CD4-positive, alpha-beta T cell treated with Interleukin-6 at 100 ng/mL for 8 hours (primary cell): ENCODE results near the gene EXD3.

ENCODE experiments used
- DNase-seq: peaks from one replicate; pipeline ENCODE4 v3.0.0-alpha.2; 2020; ENCODE audit warnings: mixed read lengths, low spot score

The EXD3 gene

DNA sequence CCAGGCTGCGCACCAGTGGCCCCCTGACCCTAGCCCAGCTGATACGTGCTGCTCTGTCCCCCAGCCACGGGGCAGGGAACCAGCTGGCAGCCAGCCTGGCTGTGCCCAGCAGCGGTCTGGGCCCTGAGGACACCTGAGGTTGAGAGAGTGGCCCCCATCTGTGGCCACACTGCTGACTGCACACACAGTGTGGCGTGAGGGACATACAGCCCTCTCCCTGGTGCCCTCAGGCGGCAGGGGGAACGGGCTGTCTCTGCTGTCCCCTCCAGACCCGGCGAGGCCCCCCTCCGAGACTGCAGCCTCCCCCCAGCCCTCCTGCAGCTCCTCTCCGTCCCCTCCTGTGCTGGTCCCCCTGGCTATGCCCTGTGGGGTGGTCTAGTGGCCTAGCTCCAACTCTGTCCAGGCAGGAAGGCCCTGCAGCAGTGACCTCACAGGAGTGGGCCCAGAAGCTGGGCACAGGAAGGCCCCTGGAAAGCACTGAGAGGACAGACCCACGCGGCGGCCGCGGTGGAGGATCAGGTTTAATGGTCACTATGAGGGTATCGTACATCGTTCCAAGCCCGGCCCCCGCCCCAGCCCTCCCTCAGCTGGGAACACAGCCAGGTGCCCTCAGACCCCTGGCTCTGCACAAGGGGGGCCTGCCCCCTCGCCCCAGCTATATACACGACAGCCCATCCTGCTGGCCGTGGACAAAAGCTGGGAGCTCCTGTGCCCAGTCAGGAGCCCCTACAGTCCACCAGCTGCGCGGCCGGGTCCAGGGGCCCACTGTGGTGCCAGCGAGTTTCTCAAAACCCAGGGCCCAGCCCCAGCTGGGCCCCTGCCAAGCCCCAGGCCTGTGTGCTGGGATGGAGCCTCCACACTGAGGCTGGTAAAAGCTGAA lies 25.0 kb upstream of the EXD3 start:
- no peak for DNase-seq

DNA sequence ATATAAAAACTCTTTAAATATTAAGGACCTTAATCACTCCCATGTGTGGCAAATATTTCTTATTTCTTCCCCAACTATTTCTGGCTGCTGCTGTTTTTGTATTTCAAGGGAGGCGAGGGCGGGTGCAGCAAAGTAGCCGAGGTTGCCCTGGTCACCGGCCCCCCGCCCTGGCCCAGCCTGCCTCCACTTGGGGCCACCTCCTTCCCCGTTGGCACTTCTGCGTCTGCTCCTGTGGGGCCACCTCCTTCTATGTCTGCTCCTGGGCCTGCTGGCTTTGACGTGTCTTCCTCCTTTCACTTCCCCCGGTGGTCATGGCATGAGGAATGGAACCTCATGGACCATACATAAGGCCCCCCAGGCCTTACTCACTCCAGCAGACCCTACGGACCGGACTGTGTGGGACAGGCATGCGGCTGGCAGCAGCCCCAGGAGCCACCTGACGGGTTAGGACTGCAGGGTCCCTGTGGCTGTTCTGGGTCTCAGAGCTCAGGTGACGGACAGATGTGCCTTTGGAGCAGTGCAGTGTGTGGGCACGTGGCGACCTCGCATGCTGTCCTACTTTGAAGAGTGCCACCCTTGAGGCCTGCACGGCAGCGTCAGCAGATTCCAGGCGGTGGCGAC lies 24.0 kb upstream of the EXD3 start:
- DNase-seq, result no peak

DNA sequence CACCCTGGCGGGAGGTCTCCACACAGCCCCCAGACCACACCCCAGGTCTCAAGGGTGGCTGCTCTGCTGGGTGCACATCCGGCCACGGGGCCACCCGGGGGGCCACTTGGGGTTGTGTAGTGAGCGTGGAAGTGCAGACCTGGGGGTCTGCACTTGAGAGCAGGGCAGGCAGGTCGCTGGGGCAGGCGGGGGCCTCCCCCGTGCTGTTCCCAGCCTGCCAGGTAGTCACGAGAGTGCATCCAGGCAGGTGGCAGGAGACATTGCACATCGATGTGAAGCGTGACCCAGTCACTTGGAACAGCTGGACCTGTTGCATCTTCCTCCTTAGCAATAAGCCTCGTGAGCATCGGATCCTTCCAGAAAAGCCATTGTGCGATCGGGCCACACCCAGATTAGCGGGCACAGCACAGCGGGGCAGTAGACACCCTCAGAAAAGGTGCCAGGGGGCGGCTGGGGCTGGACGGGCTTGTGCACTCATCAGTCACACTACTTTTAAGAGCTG lies 23.0 kb upstream of the EXD3 start:
- DNase-seq, result no peak

DNA sequence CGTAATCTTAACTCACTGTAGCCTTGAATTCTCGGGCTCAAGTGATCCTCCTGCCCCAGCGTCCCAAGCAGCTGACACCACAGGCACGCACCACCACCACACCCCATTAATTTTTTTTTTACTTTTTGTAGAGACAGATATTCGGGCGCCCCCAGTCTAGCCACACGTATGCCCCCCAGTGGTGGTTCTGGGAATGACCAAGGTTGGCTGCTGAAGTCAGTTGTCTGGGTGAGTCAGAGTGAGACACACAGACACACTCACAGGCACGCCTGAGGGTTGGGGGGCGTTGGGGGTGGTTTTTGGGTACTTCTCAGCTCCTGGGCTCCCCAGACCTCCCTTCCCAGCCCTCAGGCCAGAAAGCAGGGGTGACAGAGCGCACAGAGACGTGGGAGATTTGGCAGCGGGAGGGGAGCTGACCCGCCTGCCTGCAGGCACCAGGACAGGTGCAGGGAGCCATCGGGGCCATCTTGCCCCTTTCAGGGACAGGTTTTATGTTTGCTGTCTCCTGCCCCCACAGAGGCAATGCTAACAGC lies 22.4 kb upstream of the EXD3 start:
- DNase-seq, result peak; percentile 81

DNA sequence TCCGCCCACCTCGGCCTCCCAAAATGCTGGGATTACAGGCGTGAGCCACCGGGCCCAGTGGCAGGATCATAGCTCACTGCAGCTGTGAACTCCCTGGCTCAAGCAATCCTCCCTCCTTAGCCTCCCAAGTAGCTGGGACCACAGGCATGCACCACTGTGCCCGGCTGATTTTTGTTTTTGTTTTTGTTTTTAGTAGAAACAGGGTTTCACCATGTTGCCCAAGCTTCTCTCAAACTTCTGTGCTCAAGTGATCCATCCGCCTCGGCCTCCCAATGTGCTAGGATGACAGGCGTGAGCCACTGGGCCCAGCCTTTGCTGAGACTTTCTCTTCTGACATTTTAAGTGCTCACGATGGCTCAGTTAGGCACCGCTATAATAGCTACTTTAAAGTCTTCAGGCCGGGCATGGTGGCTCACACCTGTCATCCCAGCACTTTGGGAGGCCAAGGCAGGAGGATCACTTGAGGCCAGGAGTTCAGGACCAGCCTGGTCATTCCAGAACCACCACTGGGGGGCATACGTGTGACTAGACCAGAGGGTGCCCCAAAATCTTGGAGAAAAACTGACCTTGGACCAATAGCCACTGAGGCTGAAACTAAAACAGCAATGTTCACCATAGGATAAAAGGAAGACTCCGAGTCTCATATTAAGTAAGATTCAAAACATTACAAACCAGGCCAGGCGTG lies 21.3 kb upstream of the EXD3 start:
- no peak for DNase-seq

DNA sequence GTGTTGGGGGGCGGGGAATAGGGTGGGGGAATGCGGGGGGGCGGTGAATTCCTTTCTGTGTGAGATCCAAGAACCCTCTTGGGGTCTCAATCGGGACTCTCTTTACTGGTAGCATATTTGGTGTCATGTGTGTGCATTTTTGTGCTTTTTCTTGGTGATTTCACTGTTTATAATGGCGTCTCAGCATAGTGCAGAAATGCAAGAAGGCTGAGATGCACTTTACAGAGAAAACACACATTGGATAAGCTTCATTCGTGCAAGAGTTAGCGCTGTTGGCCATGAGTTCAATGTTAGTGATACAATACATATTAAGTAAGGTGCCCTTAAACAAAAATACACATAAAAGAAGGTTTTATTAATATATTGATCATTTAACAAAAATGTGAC lies 19.0 kb upstream of the EXD3 start:
- DNase-seq, result no peak

DNA sequence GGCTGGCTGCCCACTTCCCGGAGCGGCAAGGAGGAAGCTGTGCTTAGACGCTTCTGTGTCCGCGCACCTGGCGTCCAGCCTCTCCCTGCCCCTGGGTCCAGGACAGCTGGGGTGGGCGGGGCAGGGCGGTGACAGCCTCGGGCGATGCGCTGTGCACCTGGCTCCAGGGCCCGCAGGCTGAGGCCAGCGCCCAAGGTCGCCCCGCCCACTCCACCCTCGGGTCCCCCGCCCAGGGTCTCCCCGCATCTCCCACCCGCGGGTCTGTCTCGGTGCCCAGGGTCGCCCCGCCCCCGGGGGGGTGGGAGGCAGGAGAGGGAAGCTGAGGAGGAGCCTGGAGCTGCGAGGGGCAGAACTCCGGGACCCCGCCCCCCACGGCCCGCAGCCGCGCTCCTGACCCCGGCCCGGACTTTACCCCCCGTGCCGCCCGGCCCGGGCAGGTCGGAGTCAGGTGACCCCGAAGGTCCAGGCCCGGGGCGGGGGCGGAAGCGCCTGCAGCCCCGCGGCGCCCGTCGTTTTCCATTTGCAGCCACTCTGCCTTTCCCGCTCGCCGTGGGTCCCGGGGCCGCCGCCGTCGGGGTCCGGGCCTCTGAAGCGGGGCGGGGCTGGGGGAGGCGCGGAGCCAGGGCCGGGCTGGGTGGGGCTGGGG lies 18.4 kb upstream of the EXD3 start, which contains the start of gene ENTPD8:
ENTPD8 (minus strand) TSS at position 69 of the 646 bp plus-strand sequence. CDS start 3,072 bp downstream, outside the sequence.
- DNase-seq, result no peak

DNA sequence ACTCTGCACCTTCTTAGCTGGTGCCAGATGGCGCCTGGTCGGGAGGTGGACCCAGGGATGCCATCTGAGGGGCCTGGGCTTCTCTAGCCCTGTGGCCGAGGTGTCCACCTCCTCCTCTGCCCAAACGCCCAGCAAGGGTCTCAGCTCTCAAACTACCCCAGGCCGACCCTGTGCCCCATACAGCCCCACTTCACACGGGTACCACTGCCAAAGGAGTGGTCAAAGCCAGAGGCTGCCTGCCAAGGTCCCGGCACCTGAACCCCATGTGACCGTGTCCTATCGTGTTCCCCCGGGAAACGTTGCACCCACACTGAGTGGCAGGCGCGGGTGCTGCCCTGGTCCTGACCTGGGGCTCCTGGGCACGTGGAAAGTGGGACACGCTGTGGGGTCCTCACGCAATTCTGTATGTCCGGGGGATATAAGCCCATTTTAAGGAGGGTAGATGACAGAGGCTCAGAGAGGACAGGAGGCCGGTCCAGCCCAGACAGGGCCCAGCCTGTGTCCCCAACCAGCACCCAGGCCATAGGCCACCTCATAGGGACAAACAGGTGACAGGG lies 16.3 kb upstream of the EXD3 start:
- no peak for DNase-seq

DNA sequence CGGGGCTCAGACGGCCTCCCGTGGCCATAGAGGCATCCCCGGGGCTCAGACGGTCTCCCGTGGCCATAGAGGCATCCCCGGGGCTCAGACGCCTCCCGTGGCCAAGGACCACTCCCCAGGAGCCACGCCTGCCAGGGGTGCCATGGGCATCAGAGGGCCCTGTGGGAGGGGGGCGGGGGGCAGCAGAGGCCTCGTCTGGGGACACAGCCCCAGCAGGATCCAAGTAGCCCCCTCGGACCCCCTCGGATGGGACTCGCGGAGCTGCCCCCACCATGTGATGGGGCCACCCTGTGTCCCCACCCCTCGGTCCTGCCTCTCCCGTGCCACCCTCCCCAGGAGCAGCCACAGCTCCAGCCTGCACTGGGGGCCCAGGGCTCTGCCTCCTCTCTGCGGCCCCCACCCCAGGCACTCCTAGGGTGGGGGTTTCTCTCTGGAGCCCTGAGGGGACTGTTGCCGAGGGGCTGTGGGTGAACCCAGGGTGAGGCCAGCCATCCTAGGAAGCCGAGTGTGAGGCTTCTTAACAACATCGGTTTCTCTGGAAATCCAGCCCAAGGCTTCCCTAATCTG lies 15.7 kb upstream of the EXD3 start:
- DNase-seq, result no peak

DNA sequence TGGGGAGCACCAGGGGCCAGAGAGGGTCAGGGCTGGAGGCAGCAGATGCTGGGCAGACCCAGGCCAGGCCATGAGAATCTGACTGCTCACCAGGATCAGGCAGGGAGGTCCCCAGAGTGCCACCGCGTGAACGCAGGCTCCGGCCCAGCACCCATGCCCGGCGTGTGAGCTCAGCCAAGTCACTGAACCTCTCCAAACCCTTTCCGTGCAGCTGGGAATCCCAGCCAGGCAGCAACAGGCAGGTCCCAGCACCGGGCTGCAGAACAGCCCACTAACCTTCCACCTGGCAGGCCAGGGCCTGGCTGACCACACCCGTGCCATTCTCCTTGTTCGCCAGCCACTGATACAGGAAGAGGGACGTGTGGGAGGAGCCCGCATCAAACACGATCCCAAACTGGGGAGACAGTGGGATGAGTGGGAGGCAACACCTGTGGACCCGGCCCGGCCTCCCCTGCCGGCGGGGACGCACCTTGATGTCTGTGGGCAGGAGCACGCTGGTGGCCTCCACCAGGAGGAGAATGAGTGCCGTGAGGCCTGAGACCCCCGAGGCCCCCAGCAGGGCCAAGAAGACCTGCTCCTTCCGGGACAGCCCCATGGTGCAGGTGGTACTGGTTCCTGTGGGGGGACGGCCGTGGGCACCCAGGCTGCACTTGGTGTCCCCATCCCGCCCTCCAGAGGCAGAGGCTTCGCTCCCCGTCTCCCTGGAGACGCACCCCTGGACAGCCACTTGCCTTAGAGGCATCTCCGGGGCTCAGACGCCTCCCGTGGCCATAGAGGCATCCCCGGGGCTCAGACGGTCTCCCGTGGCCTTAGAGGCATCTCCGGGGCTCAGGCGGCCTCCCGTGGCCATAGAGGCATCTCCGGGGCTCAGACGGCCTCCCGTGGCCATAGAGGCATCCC lies 15.0 kb upstream of the EXD3 start:
- no peak for DNase-seq

DNA sequence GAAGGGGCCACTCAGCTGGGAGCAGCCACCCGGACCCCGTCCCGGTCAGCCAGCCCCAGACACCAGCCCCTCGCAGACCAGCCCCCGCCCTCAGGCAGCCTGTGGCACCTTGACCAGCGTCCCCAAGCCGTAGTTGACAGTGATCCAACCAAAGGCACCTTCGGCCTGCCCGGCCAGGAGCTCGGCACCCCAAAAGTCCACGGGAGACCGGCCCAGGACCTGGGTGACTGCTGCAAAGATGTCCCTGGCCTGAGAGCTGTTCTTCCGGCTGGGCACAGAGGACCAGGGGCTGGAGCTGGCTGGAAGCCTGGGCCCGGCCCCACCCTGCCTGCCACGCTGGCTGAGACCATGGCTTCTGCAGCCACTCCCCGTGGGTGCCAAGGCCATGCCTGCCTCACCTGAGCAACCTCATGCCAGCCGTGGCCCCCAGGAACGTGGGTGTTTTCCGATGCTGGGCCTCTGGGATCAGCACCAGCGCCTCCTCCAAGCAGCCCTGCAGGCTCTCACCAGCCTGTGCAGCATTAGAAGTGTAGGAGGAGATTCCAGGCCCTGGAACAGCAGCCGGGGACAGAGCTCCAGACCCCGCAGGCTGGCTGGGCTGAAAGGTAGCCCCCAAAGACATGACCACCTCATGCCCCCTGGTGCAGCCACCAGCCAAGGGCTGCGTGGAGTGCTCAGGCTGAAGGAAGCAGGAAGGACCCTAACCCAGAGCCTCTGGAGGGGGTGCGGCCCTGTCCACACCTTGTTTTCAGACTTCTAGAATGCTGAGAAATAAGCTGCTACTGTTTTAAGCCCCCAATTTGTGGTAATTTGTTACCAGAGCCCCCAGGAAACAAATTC lies 14.0 kb upstream of the EXD3 start:
- no peak for DNase-seq

DNA sequence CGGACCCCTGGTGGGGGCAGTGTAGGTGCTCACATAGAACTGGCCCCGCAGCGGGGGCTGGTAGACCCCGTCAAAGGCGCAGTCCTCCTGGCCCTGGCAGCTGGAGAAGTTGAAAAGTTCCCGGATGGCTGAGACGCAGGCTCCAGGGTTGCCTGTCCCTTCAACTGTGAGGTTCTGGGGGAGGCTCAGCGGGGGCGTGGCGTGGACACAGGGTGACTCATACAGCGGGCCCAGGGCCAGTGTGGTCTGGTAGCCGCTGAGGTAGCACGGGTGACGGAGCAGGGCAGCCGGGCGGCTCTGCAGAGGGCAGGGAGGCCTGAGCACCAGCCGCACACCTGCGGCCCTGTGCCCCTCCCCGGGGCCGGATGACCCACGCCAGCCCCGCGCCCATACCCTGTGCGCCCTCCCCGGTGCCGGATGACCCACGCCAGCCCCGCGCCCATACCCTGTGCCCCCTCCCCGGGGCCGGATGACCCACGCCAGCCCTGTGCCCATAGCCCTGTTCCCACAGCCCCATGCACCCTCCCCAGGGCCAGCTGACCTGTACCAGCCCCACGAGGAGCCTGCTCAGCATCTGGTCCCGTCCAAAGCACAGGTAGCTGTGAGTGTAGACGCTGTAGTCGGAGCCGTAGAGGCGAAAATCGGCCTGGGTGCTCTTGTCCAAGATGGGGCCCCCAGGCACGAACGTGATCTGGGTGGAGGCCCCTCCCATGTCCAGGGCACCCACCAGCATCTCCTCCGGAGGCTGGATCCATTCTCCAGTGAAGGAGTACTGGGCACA lies 13.2 kb upstream of the EXD3 start:
- DNase-seq, result no peak

DNA sequence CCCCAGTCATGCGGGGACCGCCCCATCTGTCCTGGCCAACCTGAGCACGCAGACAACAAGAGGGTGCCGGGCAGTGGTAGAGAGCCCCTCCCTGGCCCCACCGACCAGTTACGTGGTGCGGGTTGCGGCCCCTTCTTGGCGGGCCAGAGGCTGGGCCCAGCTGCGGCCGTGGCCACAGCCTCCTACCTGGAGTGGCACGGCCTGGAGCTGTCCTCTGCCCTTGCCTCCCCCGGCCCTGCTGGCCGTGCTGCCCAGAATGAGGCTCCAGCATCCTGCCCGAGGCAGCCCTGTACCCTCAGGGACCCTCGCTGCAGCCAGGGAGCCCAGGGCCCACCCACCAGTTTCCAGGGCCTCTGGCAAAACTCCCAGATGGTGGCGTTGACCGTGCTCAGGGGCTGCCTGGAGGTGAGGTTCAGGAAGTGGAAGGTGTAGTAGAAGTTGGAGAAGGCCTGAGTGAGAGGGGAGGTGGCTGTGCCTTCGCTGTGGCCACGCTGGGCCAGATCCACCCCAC lies 12.5 kb upstream of the EXD3 start:
- DNase-seq, result no peak

DNA sequence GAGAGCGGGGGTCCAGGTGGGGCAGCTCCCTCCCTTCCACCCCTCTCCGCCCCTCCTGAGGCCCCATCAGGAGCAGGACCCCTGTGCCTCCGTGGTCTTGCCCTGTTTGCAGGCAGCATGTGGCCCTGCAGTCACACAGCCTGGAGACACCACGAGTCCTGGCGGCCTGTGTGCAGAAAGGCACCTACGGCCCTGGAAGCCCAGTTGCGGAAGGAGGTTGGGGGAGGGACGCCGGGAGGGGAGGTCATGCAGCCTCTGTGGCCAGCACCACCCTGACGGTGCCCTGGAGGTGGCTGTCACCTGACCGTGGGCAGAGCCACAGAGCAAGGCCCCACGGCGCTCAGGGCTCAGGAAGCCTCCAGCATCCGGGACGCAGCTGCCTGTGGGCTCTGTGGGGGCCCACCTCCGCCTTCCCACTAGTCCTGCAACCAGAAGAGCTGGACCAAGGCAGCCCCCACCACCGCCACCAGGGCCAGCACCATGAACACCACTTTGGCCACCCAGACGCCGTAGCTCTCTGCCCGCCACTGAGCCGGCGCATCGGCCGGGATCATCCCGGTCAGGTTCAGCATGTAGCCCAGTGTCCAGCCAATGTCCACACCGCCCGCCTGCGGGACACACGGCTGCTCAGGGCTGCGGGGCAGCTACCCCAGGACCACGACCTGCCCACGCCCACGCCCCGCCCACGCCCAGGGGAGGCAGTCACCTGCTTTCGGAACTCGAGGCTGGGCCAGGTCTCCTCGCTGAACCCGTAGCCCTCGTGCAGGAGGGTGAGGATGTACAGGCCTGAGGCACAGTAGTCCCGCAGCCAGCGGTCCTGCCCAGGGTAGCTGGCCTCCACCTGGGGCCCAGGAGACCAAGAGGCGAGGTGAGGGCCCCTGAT lies 11.8 kb upstream of the EXD3 start:
- DNase-seq, result no peak

DNA sequence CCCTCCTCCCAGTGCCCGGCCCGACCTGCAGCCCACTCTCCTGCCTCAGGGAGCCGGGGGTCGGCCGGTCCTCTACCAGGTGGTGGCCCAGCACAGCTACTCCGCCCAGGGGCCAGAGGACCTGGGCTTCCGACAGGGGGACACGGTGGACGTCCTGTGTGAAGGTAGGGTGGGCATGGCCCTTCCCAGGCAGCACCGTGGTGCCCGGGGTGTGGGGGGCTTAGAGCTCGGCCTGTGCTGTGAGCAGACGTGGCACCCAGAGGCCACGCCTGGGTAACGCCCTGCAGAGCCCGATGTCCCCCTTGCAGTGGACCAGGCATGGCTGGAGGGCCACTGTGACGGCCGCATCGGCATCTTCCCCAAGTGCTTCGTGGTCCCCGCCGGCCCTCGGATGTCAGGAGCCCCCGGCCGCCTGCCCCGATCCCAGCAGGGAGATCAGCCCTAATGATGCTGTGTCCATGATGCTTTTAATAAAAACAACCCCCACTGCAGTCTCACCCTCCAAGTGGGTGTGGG lies 11.0 kb upstream of the EXD3 start:
- DNase-seq, result no peak

DNA sequence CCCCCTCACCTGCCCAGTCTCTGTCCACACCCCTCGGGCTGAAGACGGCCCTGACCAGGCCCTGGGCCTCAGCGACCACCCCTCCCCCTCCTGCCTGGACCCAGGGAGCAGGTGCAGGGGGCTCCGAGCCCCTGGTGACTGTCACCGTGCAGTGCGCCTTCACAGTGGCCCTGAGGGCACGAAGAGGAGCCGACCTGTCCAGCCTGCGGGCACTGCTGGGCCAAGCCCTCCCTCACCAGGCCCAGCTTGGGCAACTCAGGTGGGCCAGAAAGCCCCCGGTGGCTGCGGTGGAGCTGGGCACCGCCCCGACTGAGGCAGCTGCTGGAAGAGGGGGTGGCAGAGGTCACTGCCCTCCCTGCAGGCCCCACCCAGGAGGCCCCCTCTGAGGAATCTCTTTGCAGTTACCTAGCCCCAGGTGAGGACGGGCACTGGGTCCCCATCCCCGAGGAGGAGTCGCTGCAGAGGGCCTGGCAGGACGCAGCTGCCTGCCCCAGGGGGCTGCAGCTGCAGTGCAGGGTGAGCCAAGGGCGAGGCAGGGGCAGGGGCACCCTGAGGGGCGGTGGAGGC lies 10.5 kb upstream of the EXD3 start:
- no peak for DNase-seq
